Testis (tissue), 2 donors: ENCODE results near the gene NLK.

Experiments used
- POLR2A ChIP-seq: fragments of 450-650 bp; IDR thresholded peaks from one replicate; pipeline ENCODE4 v1.6.1; 2017; ENCODE audit warnings: antibody characterized with exemption, mild to moderate bottlenecking, moderate library complexity
- TF ChIP-seq, protein P1 (sequence below), 3 experiments: fragments of 450-650 bp in 2 of 3; fragments of 200-600 bp in 1 of 3; sonication (generic) in 1 of 3; IDR thresholded peaks; one replicate each; pipeline ENCODE4 v1.5.1; 2016 to 2019; ENCODE audit warnings: antibody characterized with exemption in 3 of 3, mild to moderate bottlenecking in 2 of 3, moderate library complexity in 1 of 3

DNA sequence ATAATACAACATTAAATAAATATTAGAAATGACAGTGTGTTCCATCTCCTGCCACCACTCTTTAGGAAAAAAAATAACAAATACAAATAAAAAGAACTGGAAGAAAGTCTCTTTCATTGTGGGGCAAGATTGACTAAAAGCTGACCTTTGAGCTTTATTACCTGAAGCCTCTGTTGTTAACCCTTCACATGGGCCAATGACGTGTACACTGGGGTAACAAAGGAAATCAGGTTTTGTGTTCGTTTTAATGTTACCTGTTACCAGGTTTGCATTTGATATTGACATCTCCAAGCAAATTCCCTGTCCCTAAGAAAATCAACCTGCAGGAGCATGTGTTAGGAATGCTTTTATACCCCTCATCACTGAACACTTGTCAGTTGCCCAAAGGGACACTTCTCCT lies 39.0 kb downstream of the NLK start:
- TF ChIP-seq, protein P1, sequence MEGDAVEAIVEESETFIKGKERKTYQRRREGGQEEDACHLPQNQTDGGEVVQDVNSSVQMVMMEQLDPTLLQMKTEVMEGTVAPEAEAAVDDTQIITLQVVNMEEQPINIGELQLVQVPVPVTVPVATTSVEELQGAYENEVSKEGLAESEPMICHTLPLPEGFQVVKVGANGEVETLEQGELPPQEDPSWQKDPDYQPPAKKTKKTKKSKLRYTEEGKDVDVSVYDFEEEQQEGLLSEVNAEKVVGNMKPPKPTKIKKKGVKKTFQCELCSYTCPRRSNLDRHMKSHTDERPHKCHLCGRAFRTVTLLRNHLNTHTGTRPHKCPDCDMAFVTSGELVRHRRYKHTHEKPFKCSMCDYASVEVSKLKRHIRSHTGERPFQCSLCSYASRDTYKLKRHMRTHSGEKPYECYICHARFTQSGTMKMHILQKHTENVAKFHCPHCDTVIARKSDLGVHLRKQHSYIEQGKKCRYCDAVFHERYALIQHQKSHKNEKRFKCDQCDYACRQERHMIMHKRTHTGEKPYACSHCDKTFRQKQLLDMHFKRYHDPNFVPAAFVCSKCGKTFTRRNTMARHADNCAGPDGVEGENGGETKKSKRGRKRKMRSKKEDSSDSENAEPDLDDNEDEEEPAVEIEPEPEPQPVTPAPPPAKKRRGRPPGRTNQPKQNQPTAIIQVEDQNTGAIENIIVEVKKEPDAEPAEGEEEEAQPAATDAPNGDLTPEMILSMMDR (IDR thresholded peaks at IDR 0.05), result no peak
- no peak for TF ChIP-seq POLR2A
